K562 (cell line): ENCODE data around the gene TPI1. TPM values are rescaled to one million over a fixed set of nuclear protein-coding genes. Genes with fewer than 3 reads are reported as not detected.

Experiments
- EP400 ChIP-seq: fragments of 450-650 bp; IDR thresholded peaks from 2 replicates; pipeline ENCODE4 v1.6.1; 2017; ENCODE audit warnings: antibody characterized with exemption, mild to moderate bottlenecking, moderate library complexity
- EZH2 ChIP-seq: IDR thresholded peaks from 2 replicates; pipeline ENCODE4 v1.6.1; 2012; ENCODE audit warnings: low read depth, mild to moderate bottlenecking, inconsistent platforms, low read length, borderline replicate concordance
- FOSL1 ChIP-seq: fragments of 200-800 bp; sonication (Bioruptor generic); conservative IDR thresholded peaks from 2 replicates; pipeline ENCODE4 v1.6.1; 2016; ENCODE audit warnings: missing genetic modification characterization, missing compliant biosample characterization
- JUN ChIP-seq, 2 experiments: sonication (generic) in 1 of 2; formaldehyde crosslinking in 1 of 2; IDR thresholded peaks; 2 replicates each; pipeline versions ENCODE4 v1.6.1 to v1.8.0; 2012 to 2022; ENCODE audit warnings: borderline replicate concordance in 2 of 2, mild to moderate bottlenecking in 2 of 2, improper control_type of control experiment in 1 of 2, low read depth in 1 of 2, low read length in 1 of 2, missing genetic modification reagents in 1 of 2
- PHF20 ChIP-seq: fragments of 450-650 bp; IDR thresholded peaks from 2 replicates; pipeline ENCODE4 v1.6.1; 2018; ENCODE audit not compliant: partially characterized antibody
- RAD21 ChIP-seq, 2 experiments: fragments of 250-450 bp in 1 of 2; fragments of 450-650 bp in 1 of 2; sonication (Bioruptor Pico) in 1 of 2; formaldehyde crosslinking in 1 of 2; IDR thresholded peaks in 1 of 2; conservative IDR thresholded peaks in 1 of 2; 2 replicates each; pipeline versions ENCODE4 v1.4.0 to v1.8.0; 2020 to 2022; ENCODE audit warnings: mild to moderate bottlenecking in 2 of 2, moderate library complexity in 1 of 2
- RFX1 ChIP-seq: fragments of 450-650 bp; IDR thresholded peaks from 2 replicates; pipeline ENCODE4 v1.6.1; 2016; ENCODE audit warnings: mild to moderate bottlenecking, moderate library complexity
- RFX7 ChIP-seq: fragments of 250-450 bp; sonication (Bioruptor Pico); IDR thresholded peaks from 2 replicates; pipeline ENCODE4 v1.5.1; 2021; ENCODE audit warnings: mild to moderate bottlenecking
- SMAD2 ChIP-seq: fragments of 150-350 bp; IDR thresholded peaks from 2 replicates; pipeline ENCODE4 v1.6.1; 2014; ENCODE audit warnings: low read depth, mild to moderate bottlenecking, low read length
- STAT5B ChIP-seq: fragments of 250-450 bp; sonication (Bioruptor Pico); IDR thresholded peaks from 2 replicates; pipeline ENCODE4 v1.8.0; 2021; ENCODE audit warnings: mild to moderate bottlenecking, inconsistent platforms
- TFAP4 ChIP-seq: sonication (generic); formaldehyde crosslinking; IDR thresholded peaks from 2 replicates; pipeline ENCODE4 v1.8.0; 2022; ENCODE audit warnings: missing genetic modification reagents, mild to moderate bottlenecking, moderate library complexity, borderline replicate concordance
- XRCC5 ChIP-seq: fragments of 200-400 bp; formaldehyde crosslinking; IDR thresholded peaks from 2 replicates; pipeline ENCODE4 v1.6.1; 2017; ENCODE audit warnings: low read depth, mild to moderate bottlenecking, low read length
- ZBTB7A ChIP-seq: IDR thresholded peaks from 2 replicates; pipeline ENCODE4 v1.6.1; 2011; ENCODE audit warnings: low read depth, mild to moderate bottlenecking, low read length, moderate library complexity, borderline replicate concordance; ENCODE audit not compliant: control insufficient read depth
- ZFPM2 ChIP-seq: fragments of 250-450 bp; sonication (Bioruptor Pico); IDR thresholded peaks from 2 replicates; pipeline ENCODE4 v1.5.1; 2022; ENCODE audit warnings: mild to moderate bottlenecking
- ZFX ChIP-seq: sonication (generic); formaldehyde crosslinking; IDR thresholded peaks from 2 replicates; pipeline ENCODE4 v1.8.0; 2022; ENCODE audit warnings: mild to moderate bottlenecking, missing genetic modification reagents, moderate library complexity
- ZNF431 ChIP-seq: sonication (generic); formaldehyde crosslinking; IDR thresholded peaks from 2 replicates; pipeline ENCODE4 v1.8.0; 2022; ENCODE audit warnings: mild to moderate bottlenecking, missing genetic modification reagents
- ZNF668 ChIP-seq: fragments of 250-450 bp; sonication (Bioruptor Pico); IDR thresholded peaks from 2 replicates; pipeline ENCODE4 v1.8.0; 2022; ENCODE audit warnings: mild to moderate bottlenecking, inconsistent platforms
- ZZZ3 ChIP-seq: fragments of 450-650 bp; IDR thresholded peaks from 2 replicates; pipeline ENCODE4 v1.6.1; 2016; ENCODE audit warnings: antibody characterized with exemption, mild to moderate bottlenecking, moderate library complexity
- polyA plus RNA-seq, 8 experiments: library from polyadenylated mRNA; depleted of rRNA in 4 of 8; stranded (reverse) in 5 of 8; unstranded in 3 of 8; fragments of >200 nt; fragmentation: Nextera tagmentation in 2 of 8; fragmentation: Illumina TruSeq in 1 of 8; extraction: Ambion mirVana in 2 of 8; extraction: Trizol in 1 of 8; gene quantifications; 2 replicates each; pipeline versions ENCODE4 v1.2.1 to v1.2.3, GENCODE V29; 2011 to 2014; ENCODE audit warnings: inconsistent platforms in 1 of 8, missing spikeins in 1 of 8
- total RNA-seq, 7 experiments: library from RNA; depleted of rRNA in 6 of 7; stranded (reverse); fragments of >200 nt in 6 of 7; fragmentation: Illumina TruSeq in 2 of 7; extraction: Trizol in 2 of 7; gene quantifications; 2 replicates each; pipeline versions ENCODE4 v1.2.1 to v1.2.3, GENCODE V29; 2011 to 2021; ENCODE audit warnings: low replicate concordance in 1 of 7
- TF ChIP-seq, protein P1 (sequence below): fragments of 450-650 bp; IDR thresholded peaks from one replicate; pipeline ENCODE4 v1.6.1; 2018; ENCODE audit warnings: mild to moderate bottlenecking, moderate library complexity; ENCODE audit not compliant: partially characterized antibody
- TF ChIP-seq, protein P2 (sequence below): sonication (generic); formaldehyde crosslinking; IDR thresholded peaks from 2 replicates; pipeline ENCODE4 v1.8.0; 2023; ENCODE audit warnings: missing genetic modification reagents, mild to moderate bottlenecking, borderline replicate concordance

The TPI1 gene
- total and polyA plus RNA-seq, 9 of the 15 experiments (the other 6 are each of a cell fraction or from before 2014, with no cell fraction given), result 662 to 4,971 (median 892) TPM

GRCh38 chr12:6821591-6822425 is 45.5 kb upstream of the TPI1 start, which contains the start of gene GPR162 (continued):
- no peak for TF ChIP-seq RAD21 (CRISPR knock-in tag; conservative IDR thresholded peaks at IDR 0.05 in 1 of 2, IDR thresholded peaks at IDR 0.05 in 1 of 2)
- TF ChIP-seq, protein P1, sequence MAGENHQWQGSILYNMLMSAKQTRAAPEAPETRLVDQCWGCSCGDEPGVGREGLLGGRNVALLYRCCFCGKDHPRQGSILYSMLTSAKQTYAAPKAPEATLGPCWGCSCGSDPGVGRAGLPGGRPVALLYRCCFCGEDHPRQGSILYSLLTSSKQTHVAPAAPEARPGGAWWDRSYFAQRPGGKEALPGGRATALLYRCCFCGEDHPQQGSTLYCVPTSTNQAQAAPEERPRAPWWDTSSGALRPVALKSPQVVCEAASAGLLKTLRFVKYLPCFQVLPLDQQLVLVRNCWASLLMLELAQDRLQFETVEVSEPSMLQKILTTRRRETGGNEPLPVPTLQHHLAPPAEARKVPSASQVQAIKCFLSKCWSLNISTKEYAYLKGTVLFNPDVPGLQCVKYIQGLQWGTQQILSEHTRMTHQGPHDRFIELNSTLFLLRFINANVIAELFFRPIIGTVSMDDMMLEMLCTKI, result no peak
- TF ChIP-seq PHF20, result no peak
- no peak for TF ChIP-seq ZNF668 (CRISPR knock-in tag)
- TF ChIP-seq ZBTB7A, result peak; percentile 33; the same call in 1 of the 2 replicates
- no peak for TF ChIP-seq EZH2
- no peak for TF ChIP-seq ZFX (CRISPR knock-in tag)
- TF ChIP-seq RFX1, result peak; percentile 80
- TF ChIP-seq RFX7 (CRISPR knock-in tag), result no peak
- no peak for TF ChIP-seq ZNF431 (CRISPR knock-in tag)
- no peak for TF ChIP-seq ZFPM2
- no peak for TF ChIP-seq XRCC5
- TF ChIP-seq SMAD2, result no peak
- TF ChIP-seq JUN (IDR thresholded peaks at IDR 0.05; ENCODE audit: borderline replicate concordance, low read depth, low read length), result no peak
- no peak for TF ChIP-seq JUN (CRISPR knock-in tag; IDR thresholded peaks at IDR 0.05; ENCODE audit: borderline replicate concordance)
- no peak for TF ChIP-seq FOSL1 (tag)
- TF ChIP-seq, protein P2, sequence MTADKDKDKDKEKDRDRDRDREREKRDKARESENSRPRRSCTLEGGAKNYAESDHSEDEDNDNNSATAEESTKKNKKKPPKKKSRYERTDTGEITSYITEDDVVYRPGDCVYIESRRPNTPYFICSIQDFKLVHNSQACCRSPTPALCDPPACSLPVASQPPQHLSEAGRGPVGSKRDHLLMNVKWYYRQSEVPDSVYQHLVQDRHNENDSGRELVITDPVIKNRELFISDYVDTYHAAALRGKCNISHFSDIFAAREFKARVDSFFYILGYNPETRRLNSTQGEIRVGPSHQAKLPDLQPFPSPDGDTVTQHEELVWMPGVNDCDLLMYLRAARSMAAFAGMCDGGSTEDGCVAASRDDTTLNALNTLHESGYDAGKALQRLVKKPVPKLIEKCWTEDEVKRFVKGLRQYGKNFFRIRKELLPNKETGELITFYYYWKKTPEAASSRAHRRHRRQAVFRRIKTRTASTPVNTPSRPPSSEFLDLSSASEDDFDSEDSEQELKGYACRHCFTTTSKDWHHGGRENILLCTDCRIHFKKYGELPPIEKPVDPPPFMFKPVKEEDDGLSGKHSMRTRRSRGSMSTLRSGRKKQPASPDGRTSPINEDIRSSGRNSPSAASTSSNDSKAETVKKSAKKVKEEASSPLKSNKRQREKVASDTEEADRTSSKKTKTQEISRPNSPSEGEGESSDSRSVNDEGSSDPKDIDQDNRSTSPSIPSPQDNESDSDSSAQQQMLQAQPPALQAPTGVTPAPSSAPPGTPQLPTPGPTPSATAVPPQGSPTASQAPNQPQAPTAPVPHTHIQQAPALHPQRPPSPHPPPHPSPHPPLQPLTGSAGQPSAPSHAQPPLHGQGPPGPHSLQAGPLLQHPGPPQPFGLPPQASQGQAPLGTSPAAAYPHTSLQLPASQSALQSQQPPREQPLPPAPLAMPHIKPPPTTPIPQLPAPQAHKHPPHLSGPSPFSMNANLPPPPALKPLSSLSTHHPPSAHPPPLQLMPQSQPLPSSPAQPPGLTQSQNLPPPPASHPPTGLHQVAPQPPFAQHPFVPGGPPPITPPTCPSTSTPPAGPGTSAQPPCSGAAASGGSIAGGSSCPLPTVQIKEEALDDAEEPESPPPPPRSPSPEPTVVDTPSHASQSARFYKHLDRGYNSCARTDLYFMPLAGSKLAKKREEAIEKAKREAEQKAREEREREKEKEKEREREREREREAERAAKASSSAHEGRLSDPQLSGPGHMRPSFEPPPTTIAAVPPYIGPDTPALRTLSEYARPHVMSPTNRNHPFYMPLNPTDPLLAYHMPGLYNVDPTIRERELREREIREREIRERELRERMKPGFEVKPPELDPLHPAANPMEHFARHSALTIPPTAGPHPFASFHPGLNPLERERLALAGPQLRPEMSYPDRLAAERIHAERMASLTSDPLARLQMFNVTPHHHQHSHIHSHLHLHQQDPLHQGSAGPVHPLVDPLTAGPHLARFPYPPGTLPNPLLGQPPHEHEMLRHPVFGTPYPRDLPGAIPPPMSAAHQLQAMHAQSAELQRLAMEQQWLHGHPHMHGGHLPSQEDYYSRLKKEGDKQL, result no peak
- no peak for TF ChIP-seq ZZZ3
- no peak for TF ChIP-seq STAT5B (CRISPR knock-in tag)
- peak; percentile 16; the same call in 1 of the 2 replicates for TF ChIP-seq TFAP4 (CRISPR knock-in tag)
- TF ChIP-seq EP400, result no peak
